D721Med (cell line): ENCODE results near the gene NACC2.

Source experiments
- DNase-seq: peaks from one replicate; pipeline ENCODE4 v3.0.0; 2011; ENCODE audit warnings: low spot score; ENCODE audit not compliant: insufficient read length
- FAIRE-seq: peaks from 2 replicates; lab custom pipeline; 2011; peaks lifted over from hg19 to GRCh38; lab: Jason Lieb, UNC
- TF ChIP-seq, protein P1 (sequence below): IDR thresholded peaks from 2 replicates; pipeline ENCODE4 v1.5.1; 2012; ENCODE audit warnings: mild to moderate bottlenecking, control low read depth; ENCODE audit not compliant: insufficient read depth; ENCODE audit errors: missing control alignments

Gene NACC2

DNA sequence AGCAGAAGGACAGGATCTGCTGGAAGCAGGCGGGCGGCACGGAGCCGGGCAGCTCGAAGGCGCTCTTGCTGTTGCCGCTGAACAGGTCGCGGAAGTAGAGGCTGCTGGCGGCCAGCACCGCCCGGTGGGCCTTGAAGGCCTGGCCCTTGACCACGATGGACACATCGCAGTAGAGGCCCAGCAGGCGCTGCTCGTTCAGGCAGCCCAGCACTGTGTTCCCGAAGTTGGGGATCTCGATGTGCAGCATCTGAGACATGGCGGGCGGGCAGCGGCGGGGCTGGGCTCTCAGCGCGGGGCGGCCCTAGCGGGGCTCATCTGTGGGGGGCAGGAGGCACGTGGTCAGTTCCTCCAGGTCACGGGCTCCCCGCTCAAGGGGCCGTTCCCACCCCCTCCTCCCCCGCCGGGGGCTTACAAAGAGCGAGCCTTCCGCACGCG lies 44.8 kb downstream of the NACC2 start:
- DNase-seq (no peak), FAIRE-seq (no peak)
- TF ChIP-seq, protein P1, sequence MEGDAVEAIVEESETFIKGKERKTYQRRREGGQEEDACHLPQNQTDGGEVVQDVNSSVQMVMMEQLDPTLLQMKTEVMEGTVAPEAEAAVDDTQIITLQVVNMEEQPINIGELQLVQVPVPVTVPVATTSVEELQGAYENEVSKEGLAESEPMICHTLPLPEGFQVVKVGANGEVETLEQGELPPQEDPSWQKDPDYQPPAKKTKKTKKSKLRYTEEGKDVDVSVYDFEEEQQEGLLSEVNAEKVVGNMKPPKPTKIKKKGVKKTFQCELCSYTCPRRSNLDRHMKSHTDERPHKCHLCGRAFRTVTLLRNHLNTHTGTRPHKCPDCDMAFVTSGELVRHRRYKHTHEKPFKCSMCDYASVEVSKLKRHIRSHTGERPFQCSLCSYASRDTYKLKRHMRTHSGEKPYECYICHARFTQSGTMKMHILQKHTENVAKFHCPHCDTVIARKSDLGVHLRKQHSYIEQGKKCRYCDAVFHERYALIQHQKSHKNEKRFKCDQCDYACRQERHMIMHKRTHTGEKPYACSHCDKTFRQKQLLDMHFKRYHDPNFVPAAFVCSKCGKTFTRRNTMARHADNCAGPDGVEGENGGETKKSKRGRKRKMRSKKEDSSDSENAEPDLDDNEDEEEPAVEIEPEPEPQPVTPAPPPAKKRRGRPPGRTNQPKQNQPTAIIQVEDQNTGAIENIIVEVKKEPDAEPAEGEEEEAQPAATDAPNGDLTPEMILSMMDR, result no peak

DNA sequence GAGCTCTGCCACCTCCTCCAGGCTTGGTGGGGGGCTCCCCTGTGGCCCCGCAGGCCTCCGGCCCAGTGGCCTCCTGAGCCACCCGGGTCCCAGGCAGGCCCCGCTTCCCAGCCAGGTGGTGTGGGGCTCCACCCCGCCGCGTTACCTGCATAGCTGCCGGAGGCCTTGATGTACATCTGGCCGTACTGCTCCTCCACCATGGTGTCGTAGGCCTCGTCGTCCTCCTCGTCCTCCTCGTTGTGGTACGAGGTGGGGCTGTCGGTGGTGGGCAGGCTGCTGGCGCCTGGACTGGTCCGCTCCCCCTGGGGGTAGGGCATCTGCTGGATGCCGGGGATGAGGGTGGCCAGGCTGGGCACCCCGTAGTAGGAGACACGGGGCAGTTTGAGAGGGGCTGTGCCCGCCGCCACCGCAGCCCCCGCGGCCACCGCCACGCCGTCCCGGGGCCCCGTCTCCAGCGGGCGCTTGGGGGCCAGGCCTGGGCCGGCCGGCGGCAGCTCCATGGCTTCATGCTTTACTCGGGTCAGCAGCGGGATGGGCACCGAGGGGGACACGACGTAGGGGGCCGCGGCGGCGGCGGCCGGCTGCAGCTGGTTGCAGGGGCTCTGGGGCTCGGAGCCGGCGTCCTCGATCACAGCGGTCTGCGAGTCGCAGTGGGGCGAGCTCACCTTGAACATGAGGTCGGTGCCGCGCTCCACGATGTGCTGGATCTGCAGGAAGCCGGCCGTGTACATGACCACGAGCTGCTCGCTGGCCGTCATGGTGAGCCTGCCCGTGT lies 45.4 kb downstream of the NACC2 start:
- FAIRE-seq (no peak), DNase-seq (no peak)
- TF ChIP-seq, protein P1, result no peak

DNA sequence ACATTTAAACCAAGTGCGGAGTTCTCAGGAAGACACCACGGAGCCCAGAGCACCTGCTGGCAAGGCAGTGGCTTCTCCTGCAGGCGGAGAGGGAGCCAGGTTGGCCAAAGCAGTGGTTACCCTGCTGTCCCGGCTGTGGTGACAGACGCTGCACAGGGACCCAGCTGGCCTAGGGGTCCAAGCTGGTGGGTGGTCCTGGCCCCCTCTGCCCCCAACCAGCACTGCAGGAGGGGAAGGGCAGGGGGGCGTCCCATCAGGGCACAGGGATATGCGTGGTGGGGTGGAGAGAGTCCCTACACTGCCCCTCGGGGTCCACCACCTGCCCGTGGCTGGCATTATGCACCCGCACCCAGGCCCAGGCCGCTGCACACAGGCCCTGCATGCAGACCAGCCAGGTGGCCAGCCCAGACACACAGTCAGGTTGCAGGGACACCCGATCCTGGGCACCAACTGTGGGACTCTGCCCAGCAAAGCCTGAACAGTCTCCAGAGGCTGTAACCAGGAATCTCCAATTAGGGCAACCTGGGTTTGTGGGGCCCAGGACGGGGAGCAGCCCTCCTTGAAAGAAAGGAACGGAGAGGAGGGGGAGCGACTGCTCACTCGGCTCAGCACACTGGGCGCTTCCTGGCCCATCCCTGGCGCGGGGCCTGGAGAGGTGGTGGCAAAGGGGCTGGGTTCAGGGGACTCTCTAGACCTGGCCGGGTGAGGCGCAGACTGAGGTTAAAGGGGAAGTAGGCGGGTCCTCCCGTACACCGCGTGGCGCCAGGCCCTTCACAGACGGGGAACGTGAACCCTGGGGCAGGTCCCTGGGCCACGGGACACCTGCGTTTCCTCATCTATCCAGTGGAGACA lies 46.3 kb downstream of the NACC2 start:
- no peak for DNase-seq
- TF ChIP-seq, protein P1, result no peak
- no peak for FAIRE-seq

DNA sequence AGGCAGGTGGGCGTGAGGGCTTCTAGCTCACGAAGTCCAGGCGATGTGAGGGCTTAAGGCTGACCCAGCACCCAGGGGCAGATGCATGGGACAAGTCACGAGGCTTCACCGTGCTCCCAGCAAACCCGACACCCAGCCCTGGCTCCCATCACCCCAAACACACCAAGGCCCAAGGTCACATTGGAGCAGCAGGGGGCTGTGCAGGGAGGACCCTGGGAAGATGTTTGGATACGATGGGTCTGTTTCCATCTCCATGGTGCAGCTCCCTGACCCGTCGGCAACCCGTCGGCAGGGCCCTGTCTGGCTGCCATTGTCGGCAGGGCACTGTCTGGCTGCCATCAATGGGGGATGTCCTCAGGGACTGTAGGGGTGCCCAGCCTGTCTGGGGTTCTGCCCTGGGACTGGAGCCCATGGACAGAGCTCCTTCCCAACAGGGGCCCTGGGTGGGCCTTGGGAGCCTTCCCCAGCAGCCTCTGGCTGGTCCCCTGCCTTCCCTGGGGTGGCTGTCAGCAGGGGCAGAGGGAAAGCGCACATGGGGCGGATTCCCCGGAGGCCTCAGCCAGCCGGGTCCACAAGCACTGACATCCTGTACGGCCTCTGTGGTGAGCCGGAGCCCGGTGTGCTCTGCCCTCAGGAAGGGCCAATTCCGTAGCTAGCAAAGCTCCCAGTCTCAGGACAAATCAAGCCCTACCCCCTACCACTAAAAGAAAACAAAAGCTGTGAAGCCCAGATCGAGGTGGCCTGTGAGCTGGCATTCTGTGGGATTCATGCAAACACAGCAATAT lies 47.1 kb downstream of the NACC2 start:
- no peak for FAIRE-seq

DNA sequence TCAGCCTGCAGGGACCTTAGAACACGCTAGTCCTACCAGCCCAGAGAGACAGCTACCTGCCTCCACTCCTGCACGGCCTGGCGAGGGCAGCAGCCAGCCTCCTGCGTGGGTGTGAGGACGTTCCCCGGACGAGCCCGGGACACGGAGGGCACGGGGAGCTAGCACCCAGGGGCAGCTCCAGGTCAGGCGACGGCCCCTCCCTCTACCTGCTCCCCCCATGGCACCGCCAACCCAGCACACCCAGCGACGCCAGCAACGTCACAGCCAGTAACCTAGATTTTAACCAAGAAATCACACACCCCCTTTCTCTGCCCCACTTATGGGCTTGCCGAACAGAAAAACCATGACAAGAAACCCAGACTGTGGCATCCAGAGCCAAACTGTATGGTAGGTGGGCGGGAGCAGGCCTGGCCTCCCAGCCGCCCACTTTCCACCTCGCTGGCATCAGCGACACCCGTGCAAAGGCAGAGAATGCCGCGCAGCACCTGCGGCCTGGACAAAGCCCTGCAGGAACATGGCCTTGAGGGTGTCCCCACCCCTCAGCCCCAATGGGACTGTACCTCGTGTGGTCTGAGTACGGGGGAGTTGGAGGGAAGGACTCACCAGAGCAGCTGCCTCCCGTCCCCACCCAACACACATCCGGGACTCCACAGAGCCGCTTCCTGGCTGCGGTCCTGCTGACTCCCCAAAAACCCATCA lies 47.9 kb downstream of the NACC2 start:
- TF ChIP-seq, protein P1, result no peak
- FAIRE-seq, result no peak
- no peak for DNase-seq

More for the DNA sequence above, 47.1 kb downstream of the NACC2 start:
- DNase-seq, result no peak
- TF ChIP-seq, protein P1, result no peak

DNA sequence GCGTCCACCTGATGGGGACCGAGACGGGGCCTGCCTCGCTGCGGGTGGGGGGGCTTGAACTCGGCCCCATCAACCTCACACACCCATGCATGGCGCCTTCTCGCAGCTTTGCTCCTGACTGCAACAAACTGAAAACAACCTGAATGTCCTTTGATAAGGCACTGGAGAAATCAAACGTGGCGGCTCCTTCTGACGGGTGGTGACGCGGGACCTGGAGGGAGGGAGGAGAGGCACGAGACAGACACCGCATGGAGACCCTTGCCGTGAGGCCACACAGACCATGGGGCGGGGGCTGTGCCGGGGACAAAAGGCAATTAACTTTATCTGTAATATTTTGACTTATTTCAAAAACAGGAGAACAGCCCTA lies 48.6 kb downstream of the NACC2 start:
- TF ChIP-seq, protein P1, result no peak
- DNase-seq, result no peak
- FAIRE-seq, result no peak
